ENCODE measurements around the gene MRPS7.
"Not testable (repeated sequence)": the region's sequence is repeated elsewhere in the genome, so short reads cannot be mapped to it uniquely, and the experiment has no call there.

MRPS7 gene

DNA sequence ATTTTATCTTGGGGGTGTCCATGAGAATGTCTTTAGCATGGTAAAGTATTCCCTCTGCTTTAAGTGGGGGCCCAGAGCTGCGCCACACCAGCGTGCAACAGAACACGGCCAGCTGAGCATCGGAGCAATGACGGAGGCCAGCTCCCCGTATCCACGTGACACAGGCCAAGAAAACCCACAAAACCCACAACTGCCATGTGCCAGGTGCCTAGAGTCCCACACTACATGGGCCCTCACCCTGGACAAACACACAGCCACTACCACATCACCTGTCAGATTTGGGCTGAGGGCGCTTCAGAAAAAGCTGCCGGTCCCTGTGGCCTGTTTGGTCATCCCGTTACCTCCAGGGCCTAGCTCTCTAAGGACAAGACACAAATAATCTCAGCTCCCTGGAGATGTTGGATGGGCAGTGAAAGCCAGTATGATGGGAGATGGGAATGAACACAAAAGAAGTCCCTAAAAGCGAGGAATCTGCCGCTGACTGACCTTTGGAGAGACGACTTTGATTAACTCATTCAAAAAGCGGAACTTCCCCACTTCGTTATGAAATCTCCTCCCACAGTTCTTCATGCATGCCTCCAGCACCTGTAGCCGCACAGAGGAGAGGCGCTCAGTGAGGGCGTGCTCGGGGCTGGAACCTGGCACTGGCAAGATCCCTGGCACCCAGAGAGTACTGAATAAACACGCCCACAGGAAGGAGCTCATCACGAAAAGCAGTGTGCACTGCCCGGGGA, 17.4 kb upstream of the MRPS7 start:
- no peak for ATAC-seq

DNA sequence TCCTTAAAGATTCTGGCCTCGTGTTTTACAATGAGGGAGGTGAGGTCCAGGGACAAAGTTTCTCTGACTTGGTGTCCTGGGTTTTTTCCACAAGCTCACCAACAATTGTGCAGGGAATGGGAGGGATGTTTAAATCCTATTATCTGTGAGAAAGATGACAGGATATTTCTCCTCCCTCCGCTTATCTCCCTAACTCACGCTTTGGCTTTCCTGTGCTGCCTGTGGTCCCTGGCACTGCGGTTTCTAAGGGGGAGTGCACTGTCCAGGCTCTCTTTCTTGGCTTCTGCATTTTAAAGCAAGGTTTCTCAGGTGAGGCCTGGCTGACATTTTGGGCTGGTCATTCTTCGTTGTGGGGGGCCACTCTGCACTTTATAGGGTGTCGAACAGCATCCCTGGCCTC, 16.7 kb upstream of the MRPS7 start:
- ATAC-seq: no peak

DNA sequence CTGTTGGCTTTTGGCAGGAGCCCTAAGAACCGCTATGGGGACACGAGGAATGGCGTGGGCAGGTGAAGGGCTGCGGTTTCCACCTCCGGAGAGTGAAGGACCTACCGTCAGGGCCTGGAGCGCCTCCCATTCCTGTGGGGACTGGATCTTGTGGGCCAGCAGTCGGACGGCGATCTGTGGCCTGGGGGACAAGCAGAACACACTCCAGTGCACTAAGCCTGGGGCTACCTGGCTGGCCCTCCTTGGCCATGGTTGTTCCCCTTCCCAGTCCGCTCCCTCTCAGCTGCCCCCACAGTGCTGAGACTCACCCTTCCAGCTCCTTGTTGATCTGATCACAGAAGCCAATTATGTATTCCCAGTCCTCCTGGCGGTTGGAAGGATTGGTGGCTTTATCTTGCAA, 15.3 kb upstream of the MRPS7 start:
- ATAC-seq: no peak

DNA sequence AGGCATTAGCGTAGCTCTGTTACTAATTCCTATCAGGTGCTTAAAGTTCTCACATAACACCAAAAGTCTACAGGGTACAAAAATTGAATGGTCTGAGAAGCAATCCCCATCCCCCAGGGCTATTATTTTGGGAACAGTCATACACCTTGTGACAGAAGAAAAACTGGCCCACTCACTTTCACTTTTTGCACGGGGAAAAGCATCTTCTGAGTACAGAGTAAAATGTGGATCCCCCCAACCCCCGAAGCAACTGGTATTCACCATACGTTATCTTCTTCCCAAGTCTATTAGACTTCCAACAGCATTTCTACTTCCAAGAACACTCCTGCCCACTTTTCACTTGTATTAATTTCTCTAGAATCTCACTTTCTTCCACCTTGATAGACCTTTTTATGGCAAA, 12.1 kb upstream of the MRPS7 start:
- peak in 1 of 2 donors; percentile 11 for ATAC-seq

DNA sequence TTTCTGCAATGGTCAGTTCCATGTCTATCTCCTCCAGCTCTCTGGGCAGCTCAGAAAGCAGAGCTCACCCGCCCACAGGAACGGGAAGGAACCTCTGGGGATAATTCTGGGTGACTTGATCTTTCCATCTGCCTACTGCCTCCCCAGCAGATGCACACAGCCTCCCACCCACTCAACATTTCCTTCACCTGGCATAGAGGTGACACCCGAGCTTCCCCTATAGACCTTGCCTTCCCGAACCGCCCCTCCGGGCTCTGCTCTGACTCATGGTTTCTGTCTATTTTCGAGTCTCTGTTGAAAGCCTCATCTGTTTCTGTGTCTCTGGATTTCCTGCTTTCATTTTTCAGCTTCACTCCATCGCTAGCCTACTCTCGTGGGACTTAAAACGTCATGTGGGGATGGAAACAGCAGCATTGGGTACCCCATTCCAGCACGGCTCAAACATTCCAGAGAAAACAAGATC, 11.6 kb upstream of the MRPS7 start:
- ATAC-seq: peak; percentile 99

DNA sequence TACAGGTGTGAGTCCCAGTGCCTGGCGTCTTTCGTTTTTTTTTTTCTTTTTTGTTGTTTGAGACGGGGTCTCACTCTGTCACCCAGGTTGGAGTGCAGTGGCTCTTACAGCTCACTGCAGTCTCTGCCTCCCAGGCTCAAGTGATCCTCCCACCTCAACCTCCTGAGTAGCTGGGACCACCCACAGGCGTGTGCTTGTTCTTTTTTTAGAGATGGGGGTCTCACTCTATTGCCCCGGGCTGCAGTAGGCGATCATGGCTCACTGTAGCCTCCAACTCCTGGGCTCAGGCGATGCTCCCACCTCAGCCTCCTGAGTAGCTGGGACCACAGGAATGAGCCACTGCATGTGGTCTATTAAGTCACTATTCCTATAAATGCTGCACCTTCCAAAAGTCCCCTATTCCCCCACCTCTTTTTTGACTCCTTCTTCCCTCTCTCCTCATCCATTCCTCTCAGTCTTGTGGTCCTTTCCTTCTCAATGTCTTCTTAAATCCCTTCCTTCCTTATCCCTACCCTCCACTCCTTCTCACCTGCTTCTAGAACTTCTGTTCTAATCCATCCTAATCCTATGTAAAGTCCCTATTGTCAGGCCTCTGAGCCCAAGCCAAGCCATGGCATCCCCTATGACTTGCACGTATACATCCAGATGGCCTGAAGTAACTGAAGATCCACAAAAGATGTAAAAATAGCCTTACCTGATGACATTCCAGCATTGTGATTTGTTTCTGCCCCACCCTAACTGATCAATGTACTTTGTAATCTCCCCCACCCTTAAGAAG, 9.5 kb upstream of the MRPS7 start:
- ATAC-seq: no peak

DNA sequence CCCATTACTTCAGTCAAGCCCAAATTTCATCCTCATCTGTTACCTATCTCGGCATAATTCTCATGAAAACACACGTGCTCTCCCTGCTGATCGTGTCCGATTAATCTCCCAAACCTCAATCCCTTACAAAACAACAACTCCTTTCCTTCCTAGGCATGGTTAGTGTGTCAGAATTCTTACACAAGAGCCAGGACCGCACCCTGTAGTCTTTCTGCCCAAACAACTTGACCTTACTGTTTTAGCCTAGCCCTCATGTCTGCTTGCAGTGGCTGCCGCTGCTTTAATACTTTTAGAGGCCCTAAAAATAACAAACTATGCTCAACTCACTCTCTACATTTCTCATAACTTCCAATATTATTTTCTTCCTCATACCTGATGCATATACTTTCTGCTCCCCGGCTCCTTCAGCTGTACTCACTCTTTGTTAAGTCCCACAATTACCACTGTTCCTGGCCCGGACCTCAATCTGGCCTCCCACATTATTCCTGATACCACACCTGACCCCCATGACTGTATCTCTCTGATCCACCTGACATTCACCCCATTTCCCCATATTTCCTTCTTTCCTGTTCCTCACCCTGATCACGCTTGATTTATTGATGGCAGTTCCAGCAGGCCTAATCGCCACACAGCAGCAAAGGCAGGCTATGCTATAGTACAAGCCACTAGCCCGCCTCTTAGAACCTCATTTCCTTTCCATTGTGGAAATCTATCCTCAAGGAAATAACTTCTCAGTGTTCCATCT, 5.6 kb upstream of the MRPS7 start:
- not testable (repeated sequence) for ATAC-seq

DNA sequence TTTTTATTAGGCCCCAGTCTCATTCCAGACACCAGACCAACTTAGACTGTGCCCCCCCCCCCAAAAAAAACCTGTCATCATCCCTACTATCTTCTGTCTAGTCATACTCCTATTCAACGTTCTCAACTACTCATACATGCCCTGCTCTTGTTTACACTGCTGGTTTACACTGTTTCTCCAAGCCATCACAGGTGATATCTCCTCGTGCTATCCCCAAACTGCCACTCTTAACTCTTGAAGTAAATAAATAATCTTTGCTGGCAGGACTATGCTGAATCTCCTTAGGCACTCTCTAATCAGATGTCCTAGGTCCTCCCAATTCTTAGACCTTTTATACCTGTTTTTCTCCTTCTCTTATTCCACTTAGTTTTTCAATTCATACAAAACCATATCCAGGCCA, 4.5 kb upstream of the MRPS7 start:
- not testable (repeated sequence) for ATAC-seq

DNA sequence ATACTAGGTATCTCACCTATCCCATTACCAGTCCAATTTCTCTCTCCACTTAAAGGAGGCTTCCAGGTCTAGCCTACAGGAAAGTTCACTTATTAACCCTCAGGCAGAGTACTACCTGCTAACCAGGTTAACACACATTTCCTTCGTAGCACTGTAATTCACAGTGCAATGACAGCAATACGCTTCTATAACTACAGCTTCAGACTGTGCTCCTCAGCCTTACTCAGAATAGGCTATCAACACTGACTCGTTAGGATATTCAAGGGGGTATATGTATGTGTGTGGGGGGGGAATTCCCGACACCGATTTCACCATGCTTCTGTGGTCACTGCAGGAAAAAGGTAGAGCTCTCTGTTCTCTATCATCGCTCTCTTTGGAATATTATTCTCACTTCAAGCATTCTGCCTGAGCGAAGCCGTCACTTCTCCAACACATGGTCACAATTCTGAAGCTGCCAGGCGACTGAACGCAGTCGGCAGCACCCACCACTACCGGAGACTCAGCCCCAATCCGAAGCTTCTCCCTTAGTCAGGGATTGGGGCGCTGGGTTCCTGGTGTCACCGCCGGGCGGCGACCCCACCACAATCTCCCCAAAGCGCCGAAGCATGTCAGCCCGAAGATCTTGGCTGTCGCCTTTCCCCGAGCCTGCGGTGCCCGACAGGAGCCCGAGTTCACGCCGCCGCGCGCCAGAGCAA, 891 bp upstream of the MRPS7 start:
- peak; percentile 70 to 73 for ATAC-seq

DNA sequence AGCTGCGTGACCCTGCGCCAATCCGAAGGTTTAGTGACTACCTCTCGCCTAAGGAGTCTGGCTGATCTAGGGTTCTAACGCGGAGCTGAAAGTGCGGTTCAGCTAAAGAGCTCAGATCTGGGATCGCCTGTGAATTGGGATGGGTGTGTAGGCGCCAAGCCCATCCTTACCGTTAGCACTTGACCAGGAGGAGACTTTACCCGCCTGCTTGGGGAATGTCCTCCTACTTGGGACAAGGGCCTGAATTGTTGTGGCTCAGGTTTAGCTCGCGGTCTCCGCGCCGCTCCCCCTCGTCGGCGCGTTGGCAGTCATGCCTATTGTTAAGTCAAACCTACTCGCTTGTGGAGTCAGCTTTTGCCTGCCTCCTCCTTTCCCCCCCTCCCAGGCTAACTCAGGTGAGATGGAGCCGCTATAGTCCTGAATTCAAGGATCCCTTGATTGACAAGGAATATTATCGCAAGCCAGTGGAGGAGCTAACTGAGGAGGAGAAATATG, 480 bp downstream of the MRPS7 start:
- no peak for ATAC-seq

DNA sequence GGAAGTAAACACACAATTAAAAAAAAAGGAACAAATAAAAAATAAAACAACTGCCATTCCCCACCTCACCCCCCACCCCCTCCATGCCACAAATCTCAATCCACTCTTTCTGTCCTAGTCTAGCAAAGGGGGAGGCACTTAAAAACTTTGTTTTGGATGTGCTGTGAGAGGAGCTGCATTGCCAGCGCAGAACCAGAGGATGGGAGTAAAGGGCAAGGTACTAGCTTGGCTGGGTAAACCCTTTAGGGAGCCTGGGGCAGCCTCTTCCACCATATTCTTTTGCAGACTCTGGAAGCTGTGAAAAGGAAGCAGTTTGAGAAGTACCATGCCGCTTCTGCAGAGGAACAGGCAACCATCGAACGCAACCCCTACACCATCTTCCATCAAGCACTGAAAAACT, 1.4 kb downstream of the MRPS7 start:
- no peak for ATAC-seq

DNA sequence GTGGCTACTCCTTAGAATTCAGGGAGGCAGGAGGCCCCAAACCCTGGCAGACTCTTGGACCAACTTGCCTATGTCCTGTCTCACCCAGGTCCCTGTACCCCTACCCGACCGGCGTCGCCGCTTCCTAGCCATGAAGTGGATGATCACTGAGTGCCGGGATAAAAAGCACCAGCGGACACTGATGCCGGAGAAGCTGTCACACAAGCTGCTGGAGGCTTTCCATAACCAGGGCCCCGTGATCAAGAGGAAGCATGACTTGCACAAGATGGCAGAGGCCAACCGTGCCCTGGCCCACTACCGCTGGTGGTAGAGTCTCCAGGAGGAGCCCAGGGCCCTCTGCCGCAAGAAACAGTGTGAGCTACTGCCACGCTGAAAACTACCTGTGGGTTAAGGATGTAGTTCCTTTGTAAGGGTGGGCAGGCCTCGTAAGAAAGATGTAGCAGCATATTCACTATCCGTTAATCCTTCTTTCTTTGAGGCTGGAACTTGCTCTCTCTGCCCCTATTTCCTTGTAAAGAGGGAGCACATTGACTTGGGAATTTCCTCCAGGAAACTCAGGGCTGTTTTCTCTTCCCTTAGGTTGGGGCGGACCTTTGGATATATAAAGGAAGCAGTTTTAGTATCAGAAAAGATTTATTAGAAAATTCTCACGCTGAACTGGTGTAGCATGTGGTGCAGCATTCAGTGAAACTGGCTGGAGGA, 4.1 kb downstream of the MRPS7 start:
- ATAC-seq: no peak

DNA sequence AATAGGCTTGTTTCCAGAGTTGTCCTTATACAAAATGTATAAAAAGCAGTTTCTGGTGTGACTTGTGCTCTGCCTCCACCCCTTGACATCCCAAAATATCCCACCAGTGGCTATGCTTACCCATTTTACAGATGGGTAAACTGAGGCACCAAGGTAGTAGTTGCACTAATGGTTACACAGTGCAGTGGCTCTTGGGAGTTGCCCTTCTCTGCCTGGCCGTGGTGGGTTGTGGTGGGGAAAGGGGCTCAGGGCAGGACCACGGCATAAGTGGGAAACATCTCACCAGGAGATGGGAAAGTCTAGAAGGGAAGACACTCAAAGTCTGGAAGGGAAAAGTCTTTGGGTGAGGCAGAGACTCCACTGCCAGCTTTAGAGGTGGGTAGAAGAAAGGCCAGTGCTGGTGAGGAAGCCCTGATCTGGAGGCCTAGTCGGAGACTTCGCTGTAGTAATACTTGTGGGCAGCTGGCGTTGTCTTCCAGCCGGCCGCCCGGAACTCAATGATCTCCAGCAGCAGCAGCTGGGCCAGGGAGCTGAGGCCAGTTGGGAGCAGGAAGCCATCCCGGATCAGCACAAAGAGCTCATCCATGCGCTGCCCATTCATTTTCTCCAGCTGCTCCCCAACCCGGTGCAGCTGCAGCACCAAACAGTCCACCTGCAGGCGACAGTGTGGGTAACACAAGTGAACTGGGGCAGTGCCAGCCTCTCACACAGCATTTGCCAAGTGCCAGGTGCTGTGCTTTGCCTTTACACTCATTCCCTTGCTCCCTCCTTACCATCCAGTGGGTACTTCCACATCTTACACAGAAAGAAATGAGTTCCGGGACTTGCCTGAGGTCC, 4.9 kb downstream of the MRPS7 start:
- ATAC-seq: no peak

DNA sequence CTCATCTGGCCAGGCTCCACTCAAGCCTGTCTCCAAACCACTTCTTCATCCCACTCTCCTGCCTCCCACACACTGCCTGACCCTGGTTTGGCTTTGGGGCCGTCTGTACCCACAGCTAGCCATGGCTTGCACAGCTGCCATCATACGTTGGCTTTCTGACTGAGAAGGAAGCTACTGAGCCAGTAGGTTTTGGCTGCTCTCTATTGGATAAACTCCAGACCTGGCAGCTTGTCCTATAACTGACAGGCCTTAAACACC, 5.4 kb downstream of the MRPS7 start:
- ATAC-seq: no peak

DNA sequence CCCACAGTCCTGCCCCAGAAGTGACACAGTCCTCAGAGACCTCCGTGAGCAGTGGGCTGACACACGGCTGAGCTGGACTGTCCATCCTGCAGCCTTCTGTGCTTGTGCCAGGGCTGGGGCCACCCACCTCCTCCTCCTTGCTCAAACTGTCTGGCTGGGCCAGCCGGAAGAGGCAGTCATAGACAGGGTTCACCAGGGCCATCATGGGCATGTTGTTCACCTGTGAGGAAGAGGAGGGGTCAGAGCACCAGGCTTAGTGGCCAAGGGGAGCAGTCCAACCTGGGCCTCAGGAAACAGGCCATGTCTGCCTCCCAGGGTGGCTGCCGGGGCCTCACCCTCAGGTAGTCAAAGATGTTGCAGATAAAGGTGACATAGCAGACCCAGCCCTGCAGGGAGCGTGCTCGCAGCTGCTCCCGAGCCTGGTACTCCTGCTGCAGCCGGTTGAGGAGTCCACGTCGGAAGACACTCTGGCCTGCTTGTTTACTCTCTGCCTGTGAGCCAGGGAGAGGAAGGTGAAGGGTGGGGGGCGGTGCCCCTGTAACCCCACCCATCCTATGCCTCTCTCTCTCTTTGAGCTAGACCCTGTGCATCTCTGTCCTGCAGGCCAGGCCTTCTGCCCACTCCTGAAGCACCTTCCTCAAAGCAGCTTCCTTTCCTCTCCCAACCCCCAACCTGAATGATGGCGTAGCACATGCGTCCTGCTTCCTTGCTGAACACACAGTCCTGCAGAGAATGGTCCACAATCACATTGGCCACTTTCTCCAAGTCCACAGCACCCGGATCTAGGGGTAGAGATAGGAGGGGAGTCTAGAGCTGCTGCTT, 5.9 kb downstream of the MRPS7 start:
- ATAC-seq: no peak

DNA sequence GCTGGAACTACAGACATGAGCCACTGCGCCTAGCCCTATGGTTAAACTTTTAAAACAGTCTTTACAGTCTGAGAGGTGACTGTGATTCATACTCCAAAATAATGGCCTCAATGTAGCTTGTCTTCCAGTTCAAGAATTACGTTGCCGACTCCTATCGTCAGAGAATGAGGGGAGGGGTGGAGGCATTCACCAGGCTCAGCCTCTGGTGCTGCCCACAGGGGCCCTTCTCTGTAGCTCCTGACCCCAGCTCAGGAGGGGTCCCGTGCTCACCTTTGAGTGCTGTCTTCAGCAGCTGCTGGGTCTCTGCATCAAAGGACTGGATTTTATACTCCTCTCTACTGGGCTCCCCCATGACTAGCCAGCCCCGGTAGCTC, 8.2 kb downstream of the MRPS7 start:
- no peak for ATAC-seq

DNA sequence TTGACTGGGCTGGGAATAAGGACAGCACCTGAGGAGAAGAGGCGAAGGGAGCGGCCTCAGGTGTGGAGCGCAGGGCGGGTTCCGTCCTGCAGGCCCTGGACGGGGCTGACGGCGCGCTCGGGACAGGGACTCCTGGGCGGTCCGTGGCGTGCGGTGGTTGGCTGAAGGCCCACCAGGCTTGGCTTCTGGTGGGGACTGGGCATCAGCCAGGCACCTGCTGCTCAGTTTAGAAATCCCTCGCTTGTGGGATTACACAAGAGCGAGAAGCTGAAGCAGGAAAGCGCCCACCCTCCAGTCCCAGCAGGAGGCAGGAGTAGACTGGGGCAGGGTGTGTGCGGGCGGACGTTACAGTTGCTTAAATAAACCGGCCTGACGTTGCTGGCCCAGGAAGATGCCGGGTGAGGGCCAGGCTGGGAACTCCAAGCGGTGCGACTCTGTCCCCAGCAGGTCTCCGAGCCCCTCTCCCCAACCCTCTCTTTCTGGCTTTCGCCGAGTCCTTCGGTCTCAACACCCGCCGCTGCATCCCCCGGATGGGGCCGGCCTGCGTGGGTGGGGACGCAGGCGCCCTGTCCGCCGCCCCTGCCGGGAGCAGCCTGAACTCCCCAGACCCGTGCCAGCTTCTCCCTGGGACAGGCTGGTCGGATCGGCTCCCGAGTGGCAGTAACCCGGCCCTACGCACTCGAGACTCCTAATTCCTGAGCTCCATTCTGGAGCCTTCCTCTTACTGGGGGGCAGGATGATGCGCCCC, 8.7 kb downstream of the MRPS7 start:
- peak; percentile 32 to 42 for ATAC-seq

DNA sequence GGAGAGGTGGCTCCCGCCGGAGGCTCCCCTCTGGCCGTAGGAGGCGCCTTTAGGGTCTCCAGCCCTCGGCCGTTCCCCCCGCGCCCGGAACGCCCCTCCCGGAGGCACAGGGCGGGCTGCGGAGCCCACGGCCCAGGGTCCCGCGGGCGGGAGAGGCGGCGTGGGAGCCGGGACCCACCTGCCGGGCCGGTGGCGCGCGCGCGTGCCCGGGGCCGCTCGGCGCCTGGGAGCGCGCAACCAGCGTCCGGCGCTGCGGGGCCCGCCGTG, 9.2 kb downstream of the MRPS7 start, which contains the start of gene MIF4GD:
Gene MIF4GD, minus strand, starts transcription at position 266 of the 267 bp plus-strand sequence. CDS start 1,036 bp downstream, outside the sequence.
- peak in 1 of 2 donors; percentile 12 for ATAC-seq

DNA sequence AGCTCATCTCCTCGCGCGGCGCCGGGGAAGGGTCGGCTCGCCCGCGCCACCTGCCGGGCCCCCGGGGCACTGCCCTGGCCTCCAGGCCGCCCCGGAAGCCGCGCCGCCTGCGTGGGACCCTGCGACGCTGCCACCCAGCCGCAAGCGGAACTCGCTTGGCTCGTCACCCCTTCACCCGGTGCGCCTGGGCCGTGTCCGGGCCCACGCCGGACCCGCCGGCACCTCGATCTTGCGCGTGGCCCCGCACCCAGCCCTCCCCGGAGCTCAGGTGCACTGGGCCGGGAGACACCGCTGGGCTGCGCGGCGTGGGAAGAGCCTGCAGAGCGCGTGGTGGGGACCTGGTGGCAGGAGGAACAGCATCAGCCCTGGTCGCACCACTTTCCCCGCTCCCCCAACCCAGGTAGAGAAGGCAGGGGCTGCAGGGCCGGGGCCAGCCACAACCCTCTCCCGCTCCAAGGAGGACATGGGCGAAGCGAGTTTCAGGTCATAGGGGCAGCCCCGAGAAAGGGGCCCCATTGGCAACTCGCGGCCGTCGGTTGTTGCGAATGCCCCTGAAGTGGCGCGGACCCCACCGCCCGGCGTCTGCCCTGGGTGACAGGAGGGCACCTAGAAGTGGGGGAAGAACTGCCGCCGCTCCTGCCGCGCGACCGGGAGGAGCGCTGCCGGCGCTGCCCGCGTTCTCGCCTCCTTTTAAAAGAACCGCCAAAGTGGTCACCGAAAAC, 9.7 kb downstream of the MRPS7 start:
- ATAC-seq: peak; percentile 82 to 86
